Mucosa of descending colon (tissue), 3 donors: ENCODE results near the gene RPL4. TPM values are rescaled to one million over a fixed set of nuclear protein-coding genes. Genes with fewer than 3 reads are reported as not detected.
A peak's percentile ranks its signal among the peaks of the same experiment; 100 is the strongest.

Experiments
- ATAC-seq: fragments of 200-7000 bp; cut with Tn5 transposase; one replicate; pipeline ENCODE4 v1.9.1; 2020; ENCODE audit warnings: mild to moderate bottlenecking, moderate library complexity
- DNase-seq, 3 donors: peaks; one replicate each; pipeline ENCODE4 v3.0.0-alpha.2; 2020
- H3K36me3 ChIP-seq: fragments of 200-600 bp; one replicate; pipeline ENCODE4 v1.8.0; 2021; ENCODE audit warnings: low read depth, mild to moderate bottlenecking
- H3K4me1 ChIP-seq: fragments of 200-600 bp; one replicate; pipeline ENCODE4 v1.8.0; 2021; ENCODE audit warnings: low read depth, mild to moderate bottlenecking
- H3K4me3 ChIP-seq: fragments of 200-600 bp; one replicate; pipeline ENCODE4 v1.8.0; 2021; ENCODE audit warnings: mild to moderate bottlenecking
- H3K9me3 ChIP-seq: fragments of 200-600 bp; one replicate; pipeline ENCODE4 v1.8.0; 2021; ENCODE audit warnings: mild to moderate bottlenecking
- CTCF ChIP-seq: fragments of 200-600 bp; IDR thresholded peaks from one replicate; pipeline ENCODE4 v1.8.0; 2022; ENCODE audit warnings: antibody characterized with exemption, mild to moderate bottlenecking
- intact Hi-C, 2 donors: fragments of 100-400 bp; cut with DNase I in 1 of 2; cut with micrococcal nuclease in 1 of 2; formaldehyde crosslinking; loops; one replicate each; pipeline versions ENCODE4 v1.11.0 to v1.11.1; 2022; cut with DNase I, micrococcal nuclease
- total RNA-seq, 3 donors: library from RNA; stranded (reverse); fragmentation: NEBNext Ultra II Directional in 2 of 3; extraction: Animal tissue kit (Norgen Biotek cat#: 25700) in 2 of 3; gene quantifications; one replicate each; pipeline versions ENCODE4 v1.2.1 to v1.2.4, GENCODE V29; 2021 to 2023
- donor health status: DM: no; HTN: no; CAD: no; lungs with moderate emphysema.
- donor health status: DM: no; HTN: no; CAD: no.
- donor health status: DM: no; HTN: yes; CAD: no.

The RPL4 gene
- total RNA-seq, 3 donors from 2014 or later = 1,087 to 1,829 (median 1,623) TPM

DNA sequence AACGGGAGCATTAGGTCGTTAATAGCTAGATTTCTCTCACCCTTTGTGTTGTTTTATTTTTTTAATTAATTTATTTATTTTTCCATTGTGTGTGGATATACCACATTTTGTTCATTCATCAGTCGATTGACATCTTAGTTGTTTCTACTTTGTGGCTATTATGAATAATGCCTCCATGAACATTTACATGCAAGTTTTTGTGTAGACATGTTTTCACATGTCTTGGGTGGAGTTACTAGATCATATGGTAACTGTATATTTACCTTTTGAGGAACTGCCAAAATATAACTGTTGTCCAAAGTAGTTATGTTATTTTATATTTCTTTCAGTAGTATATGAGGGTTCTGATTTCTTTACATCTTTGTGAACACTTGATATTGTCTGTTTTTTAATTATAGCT is 19.3 kb upstream of the RPL4 start:
- H3K36me3 ChIP-seq = no peaks in the 10 kb centered on the region
- intact Hi-C loops = no loop called here

GRCh38 chr15:66515901-66516322 is 11.3 kb upstream of the RPL4 start:
- no peak for DNase-seq
- H3K4me1 ChIP-seq = no peaks in the 10 kb centered on the region
- TF ChIP-seq CTCF = no peak
- intact Hi-C loops = no loop called here
- no peak for ATAC-seq
- no peaks in the 10 kb centered on the region for H3K36me3 ChIP-seq
- H3K4me3 ChIP-seq = no peak overlapping the region
- H3K9me3 ChIP-seq = no peaks in the 10 kb centered on the region

More for the DNA sequence above, 19.3 kb upstream of the RPL4 start:
- Histone ChIP-seq H3K4me3 (no peak overlapping the region), H3K4me1 (no peaks in the 10 kb centered on the region), H3K9me3 (no peaks in the 10 kb centered on the region)
- ATAC-seq = no peak
- no peak for DNase-seq
- TF ChIP-seq CTCF = no peak

- TF ChIP-seq CTCF = no peak
Measured at GRCh38 chr15:66514586-66514985, 9.9 kb upstream of the RPL4 start.

GRCh38 chr15:66508293-66508883 is 3.7 kb upstream of the RPL4 start:
- H3K4me1 ChIP-seq = peaks cover 11% of the 10 kb centered on the region
- no peak for TF ChIP-seq CTCF
- H3K4me3 ChIP-seq = no peak overlapping the region
- ATAC-seq = no peak
- H3K9me3 ChIP-seq = no peaks in the 10 kb centered on the region
- DNase-seq = no peak
- no peaks in the 10 kb centered on the region for H3K36me3 ChIP-seq
- intact Hi-C loops = no loop called here

More at GRCh38 chr15:66514586-66514985, 9.9 kb upstream of the RPL4 start:
- H3K36me3 ChIP-seq = no peaks in the 10 kb centered on the region
- DNase-seq = no peak
- H3K4me3 ChIP-seq = no peak overlapping the region
- ATAC-seq = no peak
- no peaks in the 10 kb centered on the region for H3K4me1 ChIP-seq
- intact Hi-C loops = no loop called here
- H3K9me3 ChIP-seq = no peaks in the 10 kb centered on the region

GRCh38 chr15:66505818-66506217 is 1.2 kb upstream of the RPL4 start:
- no peak for ATAC-seq
- TF ChIP-seq CTCF = no peak
- DNase-seq = no peak
- Histone ChIP-seq H3K36me3 (no peaks in the 10 kb centered on the region), H3K4me3 (no peak overlapping the region), H3K4me1 (peaks cover 21% of the 10 kb centered on the region), H3K9me3 (no peaks in the 10 kb centered on the region)
- intact Hi-C loops = no loop called here

GRCh38 chr15:66505430-66505811 is 766 bp upstream of the RPL4 start:
- intact Hi-C loops = no loop called here
- Histone ChIP-seq H3K4me3 (peak overlapping the region; percentile 75), H3K9me3 (no peaks in the 10 kb centered on the region), H3K4me1 (peaks cover 21% of the 10 kb centered on the region), H3K36me3 (no peaks in the 10 kb centered on the region)
- no peak for TF ChIP-seq CTCF
- peak; percentile 25 for ATAC-seq
- no peak for DNase-seq
